A549 (cell line): ENCODE data around the gene TBC1D22A.

Source experiments
- BHLHE40 ChIP-seq: IDR thresholded peaks from 2 replicates; pipeline ENCODE4 v1.6.1; 2012; ENCODE audit warnings: low read depth, low read length, inconsistent platforms
- CEBPB ChIP-seq, 2 experiments: fragments of >200 bp in 1 of 2; sonication (Bioruptor Twin) in 1 of 2; formaldehyde crosslinking in 1 of 2; IDR thresholded peaks; 2 replicates each; pipeline ENCODE4 v1.6.1; 2012 to 2016
- EHF ChIP-seq: fragments of 250-450 bp; sonication (Bioruptor Pico); IDR thresholded peaks from 2 replicates; pipeline ENCODE4 v1.5.0; 2020; ENCODE audit warnings: mild to moderate bottlenecking
- ESRRA ChIP-seq: fragments of 150-350 bp; IDR thresholded peaks from 2 replicates; pipeline ENCODE4 v1.6.1; 2014; ENCODE audit warnings: mild to moderate bottlenecking, low read length, borderline replicate concordance
- JUNB ChIP-seq: fragments of >200 bp; sonication (Bioruptor Twin); formaldehyde crosslinking; IDR thresholded peaks from 2 replicates; pipeline ENCODE4 v1.6.1; 2016
- POLR2A ChIP-seq: IDR thresholded peaks from 2 replicates; pipeline ENCODE4 v1.6.1; 2012; ENCODE audit warnings: mild to moderate bottlenecking, low read length
- RAD21 ChIP-seq, 2 experiments: fragments of >200 bp in 1 of 2; sonication (Bioruptor Twin) in 1 of 2; formaldehyde crosslinking in 1 of 2; IDR thresholded peaks in 1 of 2; conservative IDR thresholded peaks in 1 of 2; 2 replicates in 1 of 2; 3 replicates in 1 of 2; pipeline ENCODE4 v1.6.1; 2012 to 2018; ENCODE audit warnings: inconsistent platforms in 1 of 2
- TF ChIP-seq, protein P1 (sequence below): fragments of 450-650 bp; IDR thresholded peaks from 2 replicates; pipeline ENCODE4 v1.6.1; 2014; ENCODE audit warnings: antibody characterized with exemption
- TF ChIP-seq, protein P2 (sequence below): fragments of >200 bp; sonication (Bioruptor Twin); formaldehyde crosslinking; IDR thresholded peaks from 3 replicates; pipeline ENCODE4 v1.5.1; 2016
- TF ChIP-seq, protein P3 (sequence below): fragments of 200-600 bp; sonication (generic); IDR thresholded peaks from 2 replicates; pipeline ENCODE4 v1.6.1; 2016; ENCODE audit warnings: antibody characterized with exemption, mild to moderate bottlenecking, moderate library complexity
- TF ChIP-seq, protein P4 (sequence below): IDR thresholded peaks from 2 replicates; pipeline ENCODE4 v1.6.1; 2012
- TF ChIP-seq, protein P5 (sequence below): fragments of 250-450 bp; sonication (Bioruptor Pico); IDR thresholded peaks from 2 replicates; pipeline ENCODE4 v1.5.0; 2021; ENCODE audit warnings: mild to moderate bottlenecking, moderate library complexity, borderline replicate concordance

DNA sequence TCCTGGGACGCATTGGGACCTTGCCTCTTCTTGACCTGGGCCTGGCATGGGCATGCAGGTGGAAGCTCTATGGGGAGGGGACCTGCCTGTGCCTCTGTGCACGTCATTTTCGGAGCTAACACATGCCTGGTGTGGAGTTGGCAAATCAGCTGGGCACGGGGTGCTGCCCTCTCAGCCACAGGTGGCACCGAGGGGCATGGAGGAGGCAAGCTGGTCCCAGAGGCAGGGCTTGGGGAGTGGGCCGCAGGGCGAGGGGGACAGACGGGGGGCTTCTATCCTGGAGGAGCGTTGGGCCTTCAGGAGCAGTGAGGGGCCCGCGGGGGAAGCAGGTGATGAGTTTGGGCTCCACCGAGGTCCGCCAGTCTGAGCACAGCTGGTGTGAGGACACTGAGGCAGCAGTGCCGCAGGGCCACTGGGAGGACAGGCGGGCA, 362.0 kb downstream of the TBC1D22A start:
- TF ChIP-seq, protein P1, sequence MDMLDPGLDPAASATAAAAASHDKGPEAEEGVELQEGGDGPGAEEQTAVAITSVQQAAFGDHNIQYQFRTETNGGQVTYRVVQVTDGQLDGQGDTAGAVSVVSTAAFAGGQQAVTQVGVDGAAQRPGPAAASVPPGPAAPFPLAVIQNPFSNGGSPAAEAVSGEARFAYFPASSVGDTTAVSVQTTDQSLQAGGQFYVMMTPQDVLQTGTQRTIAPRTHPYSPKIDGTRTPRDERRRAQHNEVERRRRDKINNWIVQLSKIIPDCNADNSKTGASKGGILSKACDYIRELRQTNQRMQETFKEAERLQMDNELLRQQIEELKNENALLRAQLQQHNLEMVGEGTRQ = no peak
- no peak for TF ChIP-seq ESRRA
- TF ChIP-seq RAD21 (conservative IDR thresholded peaks at IDR 0.05 in 1 of 2, IDR thresholded peaks at IDR 0.05 in 1 of 2) = no peak
- TF ChIP-seq, protein P2, sequence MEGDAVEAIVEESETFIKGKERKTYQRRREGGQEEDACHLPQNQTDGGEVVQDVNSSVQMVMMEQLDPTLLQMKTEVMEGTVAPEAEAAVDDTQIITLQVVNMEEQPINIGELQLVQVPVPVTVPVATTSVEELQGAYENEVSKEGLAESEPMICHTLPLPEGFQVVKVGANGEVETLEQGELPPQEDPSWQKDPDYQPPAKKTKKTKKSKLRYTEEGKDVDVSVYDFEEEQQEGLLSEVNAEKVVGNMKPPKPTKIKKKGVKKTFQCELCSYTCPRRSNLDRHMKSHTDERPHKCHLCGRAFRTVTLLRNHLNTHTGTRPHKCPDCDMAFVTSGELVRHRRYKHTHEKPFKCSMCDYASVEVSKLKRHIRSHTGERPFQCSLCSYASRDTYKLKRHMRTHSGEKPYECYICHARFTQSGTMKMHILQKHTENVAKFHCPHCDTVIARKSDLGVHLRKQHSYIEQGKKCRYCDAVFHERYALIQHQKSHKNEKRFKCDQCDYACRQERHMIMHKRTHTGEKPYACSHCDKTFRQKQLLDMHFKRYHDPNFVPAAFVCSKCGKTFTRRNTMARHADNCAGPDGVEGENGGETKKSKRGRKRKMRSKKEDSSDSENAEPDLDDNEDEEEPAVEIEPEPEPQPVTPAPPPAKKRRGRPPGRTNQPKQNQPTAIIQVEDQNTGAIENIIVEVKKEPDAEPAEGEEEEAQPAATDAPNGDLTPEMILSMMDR = no peak
- TF ChIP-seq, protein P3, sequence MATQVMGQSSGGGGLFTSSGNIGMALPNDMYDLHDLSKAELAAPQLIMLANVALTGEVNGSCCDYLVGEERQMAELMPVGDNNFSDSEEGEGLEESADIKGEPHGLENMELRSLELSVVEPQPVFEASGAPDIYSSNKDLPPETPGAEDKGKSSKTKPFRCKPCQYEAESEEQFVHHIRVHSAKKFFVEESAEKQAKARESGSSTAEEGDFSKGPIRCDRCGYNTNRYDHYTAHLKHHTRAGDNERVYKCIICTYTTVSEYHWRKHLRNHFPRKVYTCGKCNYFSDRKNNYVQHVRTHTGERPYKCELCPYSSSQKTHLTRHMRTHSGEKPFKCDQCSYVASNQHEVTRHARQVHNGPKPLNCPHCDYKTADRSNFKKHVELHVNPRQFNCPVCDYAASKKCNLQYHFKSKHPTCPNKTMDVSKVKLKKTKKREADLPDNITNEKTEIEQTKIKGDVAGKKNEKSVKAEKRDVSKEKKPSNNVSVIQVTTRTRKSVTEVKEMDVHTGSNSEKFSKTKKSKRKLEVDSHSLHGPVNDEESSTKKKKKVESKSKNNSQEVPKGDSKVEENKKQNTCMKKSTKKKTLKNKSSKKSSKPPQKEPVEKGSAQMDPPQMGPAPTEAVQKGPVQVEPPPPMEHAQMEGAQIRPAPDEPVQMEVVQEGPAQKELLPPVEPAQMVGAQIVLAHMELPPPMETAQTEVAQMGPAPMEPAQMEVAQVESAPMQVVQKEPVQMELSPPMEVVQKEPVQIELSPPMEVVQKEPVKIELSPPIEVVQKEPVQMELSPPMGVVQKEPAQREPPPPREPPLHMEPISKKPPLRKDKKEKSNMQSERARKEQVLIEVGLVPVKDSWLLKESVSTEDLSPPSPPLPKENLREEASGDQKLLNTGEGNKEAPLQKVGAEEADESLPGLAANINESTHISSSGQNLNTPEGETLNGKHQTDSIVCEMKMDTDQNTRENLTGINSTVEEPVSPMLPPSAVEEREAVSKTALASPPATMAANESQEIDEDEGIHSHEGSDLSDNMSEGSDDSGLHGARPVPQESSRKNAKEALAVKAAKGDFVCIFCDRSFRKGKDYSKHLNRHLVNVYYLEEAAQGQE = no peak
- TF ChIP-seq, protein P4, sequence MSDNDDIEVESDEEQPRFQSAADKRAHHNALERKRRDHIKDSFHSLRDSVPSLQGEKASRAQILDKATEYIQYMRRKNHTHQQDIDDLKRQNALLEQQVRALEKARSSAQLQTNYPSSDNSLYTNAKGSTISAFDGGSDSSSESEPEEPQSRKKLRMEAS = no peak
- TF ChIP-seq EHF (CRISPR knock-in tag) = no peak
- TF ChIP-seq BHLHE40 = no peak
- TF ChIP-seq JUNB = no peak
- no peak for TF ChIP-seq CEBPB (IDR thresholded peaks at IDR 0.05)
- TF ChIP-seq, protein P5, sequence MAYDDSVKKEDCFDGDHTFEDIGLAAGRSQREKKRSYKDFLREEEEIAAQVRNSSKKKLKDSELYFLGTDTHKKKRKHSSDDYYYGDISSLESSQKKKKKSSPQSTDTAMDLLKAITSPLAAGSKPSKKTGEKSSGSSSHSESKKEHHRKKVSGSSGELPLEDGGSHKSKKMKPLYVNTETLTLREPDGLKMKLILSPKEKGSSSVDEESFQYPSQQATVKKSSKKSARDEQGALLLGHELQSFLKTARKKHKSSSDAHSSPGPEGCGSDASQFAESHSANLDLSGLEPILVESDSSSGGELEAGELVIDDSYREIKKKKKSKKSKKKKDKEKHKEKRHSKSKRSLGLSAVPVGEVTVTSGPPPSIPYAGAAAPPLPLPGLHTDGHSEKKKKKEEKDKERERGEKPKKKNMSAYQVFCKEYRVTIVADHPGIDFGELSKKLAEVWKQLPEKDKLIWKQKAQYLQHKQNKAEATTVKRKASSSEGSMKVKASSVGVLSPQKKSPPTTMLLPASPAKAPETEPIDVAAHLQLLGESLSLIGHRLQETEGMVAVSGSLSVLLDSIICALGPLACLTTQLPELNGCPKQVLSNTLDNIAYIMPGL = no peak
- no peak for TF ChIP-seq POLR2A
